C4-2B (cell line): ENCODE data around the gene PTPN2.

Source experiments
- ZFX ChIP-seq: fragments of 450-650 bp; IDR thresholded peaks from 2 replicates; pipeline ENCODE4 v1.6.1; 2017
- TF ChIP-seq, protein P1 (sequence below): fragments of 450-650 bp; conservative IDR thresholded peaks from 2 replicates; pipeline ENCODE4 v1.5.1; 2017; ENCODE audit warnings: mild to moderate bottlenecking

DNA sequence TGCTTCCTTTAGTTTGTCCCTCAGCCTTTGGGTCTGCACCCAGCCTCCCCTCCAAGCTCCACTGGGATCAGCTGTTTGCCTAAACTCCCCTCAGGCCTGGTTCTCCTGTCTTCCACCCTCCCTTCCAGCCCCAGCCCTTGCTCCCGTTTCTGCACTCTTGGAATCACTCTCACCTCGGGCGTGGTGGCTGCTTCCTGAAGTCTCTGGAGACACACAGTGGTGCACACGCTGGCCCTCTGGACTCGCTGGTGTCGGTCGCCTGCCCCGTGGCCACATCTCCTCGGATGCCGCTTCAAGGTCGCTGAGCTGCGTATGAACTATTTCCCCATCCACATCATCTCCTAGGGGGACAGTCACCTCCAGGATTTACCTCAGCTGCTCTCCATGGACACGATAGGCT is 134.9 kb downstream of the PTPN2 start:
- TF ChIP-seq, protein P1, sequence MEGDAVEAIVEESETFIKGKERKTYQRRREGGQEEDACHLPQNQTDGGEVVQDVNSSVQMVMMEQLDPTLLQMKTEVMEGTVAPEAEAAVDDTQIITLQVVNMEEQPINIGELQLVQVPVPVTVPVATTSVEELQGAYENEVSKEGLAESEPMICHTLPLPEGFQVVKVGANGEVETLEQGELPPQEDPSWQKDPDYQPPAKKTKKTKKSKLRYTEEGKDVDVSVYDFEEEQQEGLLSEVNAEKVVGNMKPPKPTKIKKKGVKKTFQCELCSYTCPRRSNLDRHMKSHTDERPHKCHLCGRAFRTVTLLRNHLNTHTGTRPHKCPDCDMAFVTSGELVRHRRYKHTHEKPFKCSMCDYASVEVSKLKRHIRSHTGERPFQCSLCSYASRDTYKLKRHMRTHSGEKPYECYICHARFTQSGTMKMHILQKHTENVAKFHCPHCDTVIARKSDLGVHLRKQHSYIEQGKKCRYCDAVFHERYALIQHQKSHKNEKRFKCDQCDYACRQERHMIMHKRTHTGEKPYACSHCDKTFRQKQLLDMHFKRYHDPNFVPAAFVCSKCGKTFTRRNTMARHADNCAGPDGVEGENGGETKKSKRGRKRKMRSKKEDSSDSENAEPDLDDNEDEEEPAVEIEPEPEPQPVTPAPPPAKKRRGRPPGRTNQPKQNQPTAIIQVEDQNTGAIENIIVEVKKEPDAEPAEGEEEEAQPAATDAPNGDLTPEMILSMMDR = no peak
- TF ChIP-seq ZFX = no peak
